GM12874 (cell line): ENCODE data around the gene MYO5B.

ENCODE experiments used
- CTCF ChIP-seq: IDR thresholded peaks from 2 replicates; pipeline ENCODE4 v1.5.1; 2011; ENCODE audit warnings: low read depth, mild to moderate bottlenecking, control low read depth, low read length, moderate library complexity; ENCODE audit not compliant: insufficient read depth

Gene MYO5B

GRCh38 chr18:49994410-49994809 lies 200.5 kb downstream of the MYO5B start:
- TF ChIP-seq CTCF: no peak

GRCh38 chr18:49993299-49993698 lies 201.6 kb downstream of the MYO5B start:
- TF ChIP-seq CTCF: no peak

- no peak for TF ChIP-seq CTCF
These were observed 206.2 kb downstream of the MYO5B start for GRCh38 chr18:49988733-49989132.

GRCh38 chr18:49988101-49988500 lies 206.8 kb downstream of the MYO5B start:
- TF ChIP-seq CTCF: no peak

- TF ChIP-seq CTCF: no peak
These were observed 209.7 kb downstream of the MYO5B start for GRCh38 chr18:49985236-49985635.

GRCh38 chr18:49980896-49981295 lies 214.1 kb downstream of the MYO5B start:
- no peak for TF ChIP-seq CTCF

- TF ChIP-seq CTCF: no peak
These were observed 218.0 kb downstream of the MYO5B start for GRCh38 chr18:49976795-49977560.
